GM12878 (cell line): ENCODE measurements around the gene SUGCT. TPM values are rescaled to one million over a fixed set of nuclear protein-coding genes. Genes with fewer than 3 reads are reported as not detected.

Experiments used
- ATAC-seq: fragments of 200-7000 bp; cut with Tn5 transposase; 3 replicates; pipeline ENCODE4 v1.9.1; 2020; ENCODE audit warnings: mild to moderate bottlenecking, moderate library complexity
- BruUV-seq: library from RNA; stranded (reverse); fragments of 400-500 nt; replicated peaks from 2 replicates; lab custom pipeline; 2021; lab: Mats Ljungman, UMichigan
- CTCF ChIA-PET: fragments of 300-600 bp; sonication (Branson Sonifier 250); formaldehyde crosslinking; extraction: SDS; loops from one replicate; lab custom pipeline; 2021; ENCODE audit warnings: inconsistent platforms; lab: Yijun Ruan, JAX
- POLR2A ChIA-PET: fragments of 350-600 bp; formaldehyde crosslinking; extraction: SDS; loops from one replicate; lab custom pipeline; 2021; ENCODE audit warnings: inconsistent platforms; lab: Charles Lee
- RAD21 ChIA-PET: fragments of 300-600 bp; sonication (Branson Sonifier 250); formaldehyde crosslinking; loops from one replicate; lab custom pipeline; 2023; ENCODE audit warnings: antibody characterized with exemption; ENCODE audit not compliant: unreplicated experiment; lab: Charles Lee
- SMC1A ChIA-PET: fragments of 300-600 bp; sonication (Branson Sonifier 250); formaldehyde crosslinking; loops from one replicate; lab custom pipeline; 2023; ENCODE audit not compliant: unreplicated experiment, uncharacterized antibody; lab: Charles Lee
- DNase-seq: peaks from one replicate; pipeline ENCODE4 v3.0.0-alpha.2; 2011; ENCODE audit warnings: low read depth, low spot score
- FAIRE-seq: peaks from 3 replicates; lab custom pipeline; 2011; peaks lifted over from hg19 to GRCh38; lab: Jason Lieb, UNC
- H2AFZ ChIP-seq: 2 replicates; pipeline ENCODE4 v1.6.0; 2011; ENCODE audit warnings: low read depth, low read length, control low read depth; ENCODE audit not compliant: control insufficient read depth
- H3K27ac ChIP-seq: 2 replicates; pipeline ENCODE4 v1.5.1; 2011; ENCODE audit warnings: control low read depth; ENCODE audit not compliant: control insufficient read depth, insufficient read depth
- H3K27me3 ChIP-seq, 2 experiments: replicated peaks in 1 of 2; 2 replicates each; pipeline versions ENCODE4 v1.6.0 to v1.6.1; 2011; ENCODE audit warnings: low read length in 1 of 2; ENCODE audit not compliant: control insufficient read depth in 2 of 2, insufficient read depth in 2 of 2
- H3K36me3 ChIP-seq, 2 experiments: 2 replicates each; pipeline ENCODE4 v1.5.1; 2011; ENCODE audit warnings: low read length in 1 of 2; ENCODE audit not compliant: control insufficient read depth in 2 of 2, insufficient read depth in 2 of 2
- H3K4me1 ChIP-seq: 2 replicates; pipeline ENCODE4 v1.6.1; 2011; ENCODE audit warnings: mild to moderate bottlenecking, low read length, moderate library complexity, mixed read lengths; ENCODE audit not compliant: control insufficient read depth, insufficient read depth
- H3K4me2 ChIP-seq: 2 replicates; pipeline ENCODE4 v1.6.0; 2011; ENCODE audit warnings: control low read depth; ENCODE audit not compliant: control insufficient read depth, insufficient read depth
- H3K4me3 ChIP-seq: fragments of 200-600 bp; sonication (generic); 2 replicates; pipeline ENCODE4 v1.5.1; 2016
- H3K79me2 ChIP-seq: 2 replicates; pipeline ENCODE4 v1.6.0; 2011; ENCODE audit warnings: low read length; ENCODE audit not compliant: control insufficient read depth, insufficient read depth
- H3K9ac ChIP-seq: 2 replicates; pipeline ENCODE4 v1.8.0; 2011; ENCODE audit warnings: low read length, control low read depth, mixed read lengths; ENCODE audit not compliant: control insufficient read depth, insufficient read depth
- H3K9me3 ChIP-seq: replicated peaks from 3 replicates; pipeline ENCODE4 v1.5.1; 2011; ENCODE audit warnings: mild to moderate bottlenecking, low read length; ENCODE audit not compliant: control insufficient read depth, insufficient read depth
- H4K20me1 ChIP-seq: 2 replicates; pipeline ENCODE4 v1.6.0; 2011; ENCODE audit not compliant: control insufficient read depth, insufficient read depth
- HSF1 ChIP-seq: fragments of 150-350 bp; IDR thresholded peaks from 2 replicates; pipeline ENCODE4 v1.6.1; 2014; ENCODE audit warnings: mild to moderate bottlenecking, low read depth, low read length
- KDM1A ChIP-seq: fragments of 200-600 bp; sonication (generic); IDR thresholded peaks from 2 replicates; pipeline ENCODE4 v1.6.1; 2016; ENCODE audit warnings: borderline replicate concordance
- MTA2 ChIP-seq: fragments of 450-650 bp; IDR thresholded peaks from 2 replicates; pipeline ENCODE4 v1.6.1; 2016; ENCODE audit warnings: low read depth, mild to moderate bottlenecking, moderate library complexity
- PAX8 ChIP-seq: fragments of 450-650 bp; IDR thresholded peaks from 2 replicates; pipeline ENCODE4 v1.6.1; 2017; ENCODE audit warnings: mild to moderate bottlenecking, moderate library complexity
- ZBTB4 ChIP-seq: fragments of 450-650 bp; formaldehyde crosslinking; IDR thresholded peaks from 2 replicates; pipeline ENCODE4 v1.4.0; 2022; ENCODE audit warnings: mild to moderate bottlenecking, moderate library complexity
- in situ Hi-C: fragments of 300-500 bp; cut with MboI; formaldehyde crosslinking; loops from 9 replicates; pipeline ENCODE4 v1.14.3; 2018; ENCODE audit warnings: mixed read lengths
- intact Hi-C: fragments of 100-400 bp; cut with micrococcal nuclease; formaldehyde crosslinking; loops from one replicate; pipeline ENCODE4 v1.14.2; 2022; ENCODE audit not compliant: unreplicated experiment
- polyA plus RNA-seq, 11 experiments: library from polyadenylated mRNA; depleted of rRNA in 4 of 11; unstranded in 6 of 11; stranded (reverse) in 5 of 11; fragments of >200 nt; fragmentation: Nextera tagmentation in 4 of 11; fragmentation: Illumina TruSeq in 1 of 11; extraction: Ambion mirVana in 4 of 11; extraction: Trizol in 1 of 11; gene quantifications; 1 replicate in 1 of 11; 2 replicates in 10 of 11; pipeline versions ENCODE4 v1.2.1 to v1.2.3, GENCODE V29; 2011 to 2016; ENCODE audit warnings: inconsistent platforms in 2 of 11, missing spikeins in 2 of 11, low read depth in 1 of 11
- total RNA-seq, 4 experiments: library from RNA; depleted of rRNA in 3 of 4; stranded (reverse); fragments of >200 nt in 3 of 4; fragmentation: Illumina TruSeq in 1 of 4; extraction: Trizol in 1 of 4; gene quantifications; 2 replicates each; pipeline versions ENCODE4 v1.2.1 to v1.2.3, GENCODE V29; 2013 to 2021
- TF ChIP-seq, protein P1 (sequence below): IDR thresholded peaks from 2 replicates; pipeline ENCODE4 v1.6.1; 2012; ENCODE audit warnings: low read depth, low read length, improper control_type of control experiment
- TF ChIP-seq, protein P2 (sequence below): fragments of 450-650 bp; IDR thresholded peaks from 2 replicates; pipeline ENCODE4 v1.6.1; 2017; ENCODE audit warnings: antibody characterized with exemption, mild to moderate bottlenecking, moderate library complexity

Gene SUGCT
- total and polyA plus RNA-seq, 10 of the 15 experiments (the other 5 are each of a cell fraction or from before 2014, with no cell fraction given), result 0.08 to 1.2 (median 0.67) TPM; not detected in 1

- TF ChIP-seq HSF1 (no peak), MTA2 (no peak)
- TF ChIP-seq, protein P1, sequence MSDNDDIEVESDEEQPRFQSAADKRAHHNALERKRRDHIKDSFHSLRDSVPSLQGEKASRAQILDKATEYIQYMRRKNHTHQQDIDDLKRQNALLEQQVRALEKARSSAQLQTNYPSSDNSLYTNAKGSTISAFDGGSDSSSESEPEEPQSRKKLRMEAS, result no peak
Measured at GRCh38 chr7:40881405-40881926, 746.7 kb downstream of the SUGCT start (continued).

GRCh38 chr7:40882071-40882658 lies 747.4 kb downstream of the SUGCT start:
- no peak for TF ChIP-seq ZBTB4 (CRISPR knock-in tag)
- TF ChIP-seq PAX8, result no peak
- TF ChIP-seq, protein P2, sequence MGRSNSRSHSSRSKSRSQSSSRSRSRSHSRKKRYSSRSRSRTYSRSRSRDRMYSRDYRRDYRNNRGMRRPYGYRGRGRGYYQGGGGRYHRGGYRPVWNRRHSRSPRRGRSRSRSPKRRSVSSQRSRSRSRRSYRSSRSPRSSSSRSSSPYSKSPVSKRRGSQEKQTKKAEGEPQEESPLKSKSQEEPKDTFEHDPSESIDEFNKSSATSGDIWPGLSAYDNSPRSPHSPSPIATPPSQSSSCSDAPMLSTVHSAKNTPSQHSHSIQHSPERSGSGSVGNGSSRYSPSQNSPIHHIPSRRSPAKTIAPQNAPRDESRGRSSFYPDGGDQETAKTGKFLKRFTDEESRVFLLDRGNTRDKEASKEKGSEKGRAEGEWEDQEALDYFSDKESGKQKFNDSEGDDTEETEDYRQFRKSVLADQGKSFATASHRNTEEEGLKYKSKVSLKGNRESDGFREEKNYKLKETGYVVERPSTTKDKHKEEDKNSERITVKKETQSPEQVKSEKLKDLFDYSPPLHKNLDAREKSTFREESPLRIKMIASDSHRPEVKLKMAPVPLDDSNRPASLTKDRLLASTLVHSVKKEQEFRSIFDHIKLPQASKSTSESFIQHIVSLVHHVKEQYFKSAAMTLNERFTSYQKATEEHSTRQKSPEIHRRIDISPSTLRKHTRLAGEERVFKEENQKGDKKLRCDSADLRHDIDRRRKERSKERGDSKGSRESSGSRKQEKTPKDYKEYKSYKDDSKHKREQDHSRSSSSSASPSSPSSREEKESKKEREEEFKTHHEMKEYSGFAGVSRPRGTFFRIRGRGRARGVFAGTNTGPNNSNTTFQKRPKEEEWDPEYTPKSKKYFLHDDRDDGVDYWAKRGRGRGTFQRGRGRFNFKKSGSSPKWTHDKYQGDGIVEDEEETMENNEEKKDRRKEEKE, result no peak
- no peak for TF ChIP-seq KDM1A
- in situ Hi-C loops (no loop called here), intact Hi-C loops (no loop called here)
- POLR2A ChIA-PET, result no interaction called here
- no peaks in the 10 kb centered on the region for H3K79me2 ChIP-seq
- no peaks in the 10 kb centered on the region for H3K9me3 ChIP-seq
- no peaks in the 10 kb centered on the region for H4K20me1 ChIP-seq
- no TSS peak for BruUV-seq
- H3K4me2 ChIP-seq, result no peak overlapping the region
- H3K27ac ChIP-seq, result no peak overlapping the region
- no peaks in the 10 kb centered on the region for H3K36me3 ChIP-seq
- no peak overlapping the region for H2AFZ ChIP-seq
- SMC1A ChIA-PET, result no interaction called here
- DNase-seq, result no peak
- H3K4me3 ChIP-seq, result no peak overlapping the region
- no peak for ATAC-seq
- RAD21 ChIA-PET, result no interaction called here
- H3K4me1 ChIP-seq, result no peaks in the 10 kb centered on the region
- H3K9ac ChIP-seq, result no peak overlapping the region
- FAIRE-seq, result no peak
- no peaks in the 10 kb centered on the region for H3K27me3 ChIP-seq
- CTCF ChIA-PET, result no interaction called here
